NCI-H187 (cell line): ENCODE measurements around the gene CDK18.
A peak's percentile ranks its signal among the peaks of the same experiment; 100 is the strongest.

Source experiments
- DNase-seq, 2 experiments: peaks; one replicate each; lab custom pipeline; 2025; lab: John Stamatoyannopoulos, UW

CDK18 gene

DNA sequence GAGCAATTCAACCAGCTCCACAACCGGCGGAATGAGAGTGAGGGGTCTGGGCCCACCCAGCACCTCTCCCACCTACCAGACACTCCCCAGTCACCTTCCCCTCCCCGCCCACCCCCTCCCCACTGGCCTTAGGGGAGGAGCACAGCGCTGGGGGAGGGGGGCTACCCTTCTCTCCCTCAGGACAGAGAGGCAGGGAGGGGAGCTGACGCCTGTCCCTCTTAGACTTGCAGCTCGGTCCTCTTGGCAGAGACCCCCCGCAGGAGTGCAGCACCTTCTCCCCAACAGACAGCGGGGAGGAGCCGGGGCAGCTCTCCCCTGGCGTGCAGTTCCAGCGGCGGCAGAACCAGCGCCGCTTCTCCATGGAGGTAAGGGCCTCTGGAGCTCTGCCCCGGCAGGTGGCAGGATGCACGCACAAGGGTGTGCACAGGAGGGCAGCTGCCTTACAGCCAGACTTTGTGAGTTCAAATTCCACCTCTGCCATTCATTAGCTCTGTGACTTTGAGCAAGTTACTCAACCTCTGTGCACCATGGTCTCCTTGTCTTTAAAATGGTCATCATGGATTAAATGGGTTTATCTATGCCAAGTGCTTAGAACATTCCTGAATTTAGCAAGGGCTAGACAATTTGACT lies 18.9 kb downstream of the CDK18 start:
- DNase-seq, result no peak

DNA sequence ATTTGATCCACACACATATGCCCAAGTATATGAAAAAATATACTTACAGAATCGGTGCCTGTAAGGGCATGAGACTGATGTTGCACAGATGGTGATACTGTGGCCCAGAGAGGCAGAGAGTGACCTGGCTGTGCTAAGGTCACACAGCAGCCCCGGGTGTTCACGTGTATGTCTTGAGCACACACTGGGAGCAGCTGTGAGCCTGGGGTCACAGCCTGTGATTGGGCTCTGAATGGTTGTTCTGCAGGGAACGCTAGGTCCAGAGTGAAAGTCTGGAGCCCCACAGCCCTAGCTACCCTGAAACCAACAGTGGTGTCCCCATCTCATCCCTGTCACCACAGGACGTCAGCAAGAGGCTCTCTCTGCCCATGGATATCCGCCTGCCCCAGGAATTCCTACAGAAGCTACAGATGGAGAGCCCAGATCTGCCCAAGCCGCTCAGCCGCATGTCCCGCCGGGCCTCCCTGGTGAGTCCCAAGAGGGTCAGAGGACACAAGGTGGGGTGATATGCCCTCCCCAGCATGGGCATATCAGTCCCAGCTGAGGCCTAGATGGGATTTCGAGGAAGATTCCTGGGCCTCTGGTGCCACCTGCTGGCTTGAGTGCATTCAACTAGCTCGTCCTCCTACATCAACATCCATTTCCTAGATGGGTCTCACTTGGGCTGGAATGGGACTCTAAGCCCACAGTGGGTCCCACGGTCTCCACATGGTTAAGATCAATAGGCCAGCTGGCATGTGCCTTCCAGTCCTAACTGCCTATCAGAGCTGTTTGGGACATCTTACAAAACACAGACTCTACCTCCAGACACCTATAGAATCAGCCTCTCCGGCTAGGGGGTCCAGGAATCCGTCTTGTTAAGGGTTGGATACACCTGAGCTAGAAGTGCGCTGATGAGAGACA lies 19.7 kb downstream of the CDK18 start:
- DNase-seq, result peak; percentile 90 to 97

DNA sequence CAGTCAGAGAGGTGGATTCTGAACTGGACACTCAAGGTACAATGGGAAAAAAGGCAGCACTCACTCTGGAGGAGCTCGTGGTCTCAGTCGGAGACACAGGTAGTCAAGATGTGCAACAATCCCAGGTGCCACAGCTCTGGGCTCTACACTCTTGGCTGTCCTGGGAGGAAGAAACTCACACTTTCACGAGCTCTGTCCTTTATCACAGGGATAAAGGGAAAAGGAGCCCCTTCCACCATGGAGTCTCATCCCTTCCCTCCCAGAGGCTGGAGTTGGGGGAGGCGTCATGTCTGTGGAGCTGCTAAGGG lies 20.3 kb downstream of the CDK18 start:
- no peak for DNase-seq

DNA sequence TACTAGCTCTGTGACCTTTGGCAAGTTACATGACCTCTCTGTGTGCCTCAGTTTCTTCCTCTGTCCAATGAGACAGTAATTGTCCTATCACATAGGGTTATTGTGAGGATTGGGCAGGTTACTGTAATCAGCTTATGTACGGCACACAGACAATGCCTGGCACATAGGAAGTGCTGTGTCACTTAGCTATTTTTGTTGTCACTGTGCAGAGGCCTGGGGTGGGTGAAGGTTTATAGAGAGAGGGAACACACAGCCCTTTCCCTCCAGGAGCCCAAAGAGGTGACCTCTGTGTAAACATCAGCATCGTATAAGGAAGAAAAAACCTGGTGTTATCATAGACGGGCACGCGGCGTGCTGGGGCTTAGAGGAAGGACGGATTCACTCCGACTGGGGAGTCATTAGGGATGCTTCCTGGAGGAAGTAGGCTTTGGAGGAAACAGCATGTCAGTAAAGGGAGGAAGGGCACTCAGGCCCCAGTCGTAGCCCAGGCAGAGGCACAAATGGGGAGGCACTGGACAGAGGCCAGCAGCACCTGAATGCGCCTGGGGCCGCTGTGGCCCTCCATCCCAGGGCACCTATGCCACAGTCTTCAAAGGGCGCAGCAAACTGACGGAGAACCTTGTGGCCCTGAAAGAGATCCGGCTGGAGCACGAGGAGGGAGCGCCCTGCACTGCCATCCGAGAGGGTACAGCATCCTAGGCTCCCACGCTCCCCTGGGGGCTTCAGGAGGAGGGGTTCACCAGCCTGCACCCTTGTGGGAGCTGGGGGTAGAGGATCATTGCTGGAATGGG lies 21.2 kb downstream of the CDK18 start:
- DNase-seq, result no peak

DNA sequence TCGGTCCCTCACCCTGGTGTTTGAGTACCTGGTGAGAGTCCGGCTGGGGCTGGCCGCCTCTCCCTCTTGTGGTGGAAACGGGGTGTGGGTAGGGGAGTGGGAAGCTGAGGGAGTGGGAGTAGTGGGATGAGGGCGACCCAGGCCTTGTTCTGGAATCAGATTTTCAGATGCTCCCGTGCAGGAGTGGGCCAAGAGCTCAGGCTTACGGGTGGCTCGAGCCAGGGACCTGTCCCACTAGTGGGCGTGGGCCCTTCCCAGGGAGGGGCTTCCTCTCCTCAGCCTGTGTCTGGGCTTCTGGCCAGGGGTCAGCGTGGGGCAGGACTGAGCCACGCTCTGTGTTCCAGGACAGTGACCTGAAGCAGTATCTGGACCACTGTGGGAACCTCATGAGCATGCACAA lies 22.0 kb downstream of the CDK18 start:
- DNase-seq, result no peak

DNA sequence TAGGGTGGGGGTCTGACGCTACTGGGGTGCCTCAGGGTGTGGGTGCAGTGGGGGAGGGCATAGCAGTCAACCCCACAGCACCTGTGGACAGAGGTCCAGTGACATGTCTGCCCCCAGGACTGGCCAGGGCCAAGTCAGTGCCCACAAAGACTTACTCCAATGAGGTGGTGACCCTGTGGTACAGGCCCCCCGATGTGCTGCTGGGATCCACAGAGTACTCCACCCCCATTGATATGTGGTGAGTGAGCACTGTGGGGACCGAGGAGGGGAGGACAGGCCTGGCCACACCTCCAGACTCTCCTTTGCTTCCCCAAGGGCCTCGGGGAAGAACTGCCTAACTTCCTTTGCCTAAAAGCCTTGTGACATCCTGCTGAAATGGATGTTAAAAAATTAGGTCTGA lies 23.5 kb downstream of the CDK18 start:
- DNase-seq, result no peak

DNA sequence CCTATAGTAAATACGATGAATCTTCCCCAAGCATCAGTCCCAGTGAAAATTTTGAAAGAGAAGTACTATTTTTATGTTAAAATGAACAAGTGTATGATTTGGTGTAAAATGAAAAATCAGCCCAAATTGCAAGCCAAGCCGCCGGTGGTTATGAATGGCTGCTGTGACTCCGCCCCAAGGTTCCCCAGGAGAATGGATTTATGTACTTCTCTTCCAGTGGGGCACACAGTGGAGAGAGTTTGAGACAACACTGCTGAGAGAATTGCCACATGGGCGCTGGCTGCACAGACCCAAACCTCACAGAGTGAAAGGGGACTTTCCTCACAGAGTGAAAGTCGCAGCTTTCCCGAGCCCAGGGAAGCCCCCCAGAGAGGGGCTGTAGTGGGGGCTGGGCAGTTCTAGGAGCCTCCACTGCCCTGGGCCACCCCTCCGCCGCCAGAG lies 24.0 kb downstream of the CDK18 start:
- no peak for DNase-seq

DNA sequence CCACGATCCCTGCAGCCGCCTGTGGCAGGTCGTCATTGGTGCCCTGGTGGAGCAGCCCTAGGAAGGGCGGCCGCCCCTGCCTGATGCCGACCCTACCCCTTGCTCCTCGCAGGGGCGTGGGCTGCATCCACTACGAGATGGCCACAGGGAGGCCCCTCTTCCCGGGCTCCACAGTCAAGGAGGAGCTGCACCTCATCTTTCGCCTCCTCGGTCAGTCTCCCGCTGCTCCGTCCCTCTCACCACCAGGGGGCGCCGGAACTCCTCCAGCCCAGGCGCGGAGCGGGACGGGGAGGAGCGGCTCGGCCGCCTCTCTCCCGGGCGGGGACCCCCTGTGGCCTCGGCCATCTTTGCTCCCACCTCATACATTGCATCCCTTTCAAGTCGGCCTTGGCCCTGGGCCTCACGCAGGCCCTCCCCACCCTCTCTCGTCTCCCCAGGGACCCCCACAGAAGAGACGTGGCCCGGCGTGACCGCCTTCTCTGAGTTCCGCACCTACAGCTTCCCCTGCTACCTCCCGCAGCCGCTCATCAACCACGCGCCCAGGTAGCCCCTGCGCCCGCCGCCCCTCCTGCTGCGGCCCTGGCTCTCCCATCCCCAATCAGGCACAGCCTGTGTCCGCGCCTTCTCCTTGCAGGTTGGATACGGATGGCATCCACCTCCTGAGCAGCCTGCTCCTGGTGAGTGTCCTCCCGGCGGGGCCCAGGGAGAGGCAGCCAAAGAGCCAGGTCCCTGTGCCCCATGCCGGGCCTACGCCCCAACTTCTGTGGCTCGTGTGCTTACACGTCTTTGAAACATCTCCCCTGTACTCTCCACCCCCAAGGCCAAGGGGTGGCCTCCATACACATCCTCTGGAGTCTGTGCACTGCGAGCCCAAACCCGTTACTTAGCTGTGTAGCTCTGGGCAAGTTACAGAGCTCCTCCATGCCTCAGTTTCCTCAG lies 24.7 kb downstream of the CDK18 start:
- DNase-seq, result peak; percentile 73 to 89

DNA sequence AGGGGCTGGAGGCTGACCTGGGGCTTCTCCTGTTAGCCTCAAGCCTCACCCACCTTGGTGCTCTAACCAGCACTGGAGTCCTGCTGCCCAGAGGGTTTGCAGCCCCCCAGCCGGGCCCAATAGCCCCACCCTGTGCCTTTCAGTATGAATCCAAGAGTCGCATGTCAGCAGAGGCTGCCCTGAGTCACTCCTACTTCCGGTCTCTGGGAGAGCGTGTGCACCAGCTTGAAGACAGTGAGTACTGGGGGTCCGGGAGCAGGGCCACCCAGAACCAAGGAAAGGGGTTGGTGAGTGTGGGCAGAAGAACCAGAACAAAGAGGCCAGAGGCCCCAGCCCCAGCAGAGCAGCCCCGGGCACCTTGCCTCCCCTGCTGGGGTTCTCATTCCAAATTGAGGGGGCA lies 25.6 kb downstream of the CDK18 start:
- no peak for DNase-seq

DNA sequence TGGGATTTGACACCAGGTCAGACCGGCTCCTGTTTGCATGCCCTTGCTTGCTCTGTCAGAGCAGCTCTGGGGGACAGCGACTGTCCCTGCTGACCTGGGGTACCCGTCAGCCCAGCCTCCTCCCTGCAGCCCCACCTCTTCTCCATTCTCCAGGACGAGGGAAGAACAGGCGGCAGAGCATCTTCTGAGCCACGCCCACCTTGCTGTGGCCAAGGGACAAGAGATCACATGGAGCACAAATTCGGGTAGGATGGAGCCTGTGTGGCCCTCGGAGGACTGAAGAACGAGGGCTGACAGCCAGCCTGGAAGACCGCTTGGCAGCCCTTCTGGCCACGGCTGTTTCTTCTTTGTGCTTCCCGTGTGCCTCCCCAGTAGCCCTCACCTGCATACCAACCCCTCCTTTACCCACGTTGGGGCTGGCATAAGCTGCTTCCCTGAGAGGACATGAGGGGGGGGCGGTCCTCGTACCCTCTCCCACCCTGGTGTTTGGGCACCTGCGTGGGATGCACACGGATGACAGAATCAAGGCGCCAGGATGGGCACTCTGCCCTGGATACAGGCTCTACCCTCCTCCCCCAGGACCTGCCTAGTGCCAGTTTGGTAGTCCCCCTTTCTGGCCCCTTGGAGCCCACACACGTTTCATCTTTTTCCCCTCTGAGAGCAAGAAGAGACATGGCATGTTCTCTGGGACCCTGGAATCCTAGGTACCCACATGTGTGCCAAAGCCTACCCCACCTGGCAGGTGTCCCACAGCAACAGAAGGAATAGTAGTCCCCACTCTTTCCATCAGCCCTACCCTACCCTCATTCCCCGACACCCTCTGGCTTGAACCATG lies 26.9 kb downstream of the CDK18 start:
- DNase-seq, result no peak

DNA sequence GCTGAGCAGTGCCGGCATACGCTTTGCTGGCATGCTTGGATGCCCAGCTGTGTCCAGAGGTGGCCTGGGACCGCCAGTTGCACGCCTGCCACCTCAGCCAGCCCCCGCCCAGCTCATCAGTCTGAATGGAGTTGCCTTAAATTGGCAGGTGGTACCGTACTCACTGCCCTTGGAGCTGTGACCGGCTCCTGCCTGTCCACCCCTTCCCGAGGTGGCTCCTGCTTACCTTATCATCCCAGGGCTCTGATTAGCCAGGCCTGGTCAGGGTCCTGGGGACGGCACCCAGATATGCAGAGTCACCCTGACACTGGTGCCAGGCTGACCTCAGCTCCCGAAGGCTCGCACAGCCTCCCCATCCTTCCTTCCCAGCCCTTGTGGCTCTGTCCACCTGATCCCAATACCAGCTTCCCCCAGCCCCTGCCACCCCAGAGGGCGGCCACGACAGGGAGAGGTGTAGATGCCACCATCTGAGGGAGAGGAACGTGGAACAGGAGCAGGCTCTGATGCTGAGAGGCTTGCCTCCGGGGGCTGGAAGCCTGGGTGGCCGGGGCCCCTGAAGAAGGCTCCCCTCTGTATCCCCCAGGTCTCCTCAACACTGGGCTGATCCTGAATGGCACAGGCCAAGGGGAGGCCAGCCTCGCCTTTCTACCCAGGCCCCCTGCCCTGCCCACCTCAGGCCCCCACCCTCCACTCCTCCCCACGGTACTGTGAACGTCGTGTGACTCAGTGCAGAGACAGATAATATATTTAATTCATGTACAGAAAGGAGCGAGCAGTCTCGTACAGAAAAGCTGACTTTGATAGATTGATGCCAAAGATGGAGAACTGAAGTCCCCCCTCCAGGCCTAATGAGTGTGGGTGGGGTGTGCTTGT lies 27.8 kb downstream of the CDK18 start:
- no peak for DNase-seq

DNA sequence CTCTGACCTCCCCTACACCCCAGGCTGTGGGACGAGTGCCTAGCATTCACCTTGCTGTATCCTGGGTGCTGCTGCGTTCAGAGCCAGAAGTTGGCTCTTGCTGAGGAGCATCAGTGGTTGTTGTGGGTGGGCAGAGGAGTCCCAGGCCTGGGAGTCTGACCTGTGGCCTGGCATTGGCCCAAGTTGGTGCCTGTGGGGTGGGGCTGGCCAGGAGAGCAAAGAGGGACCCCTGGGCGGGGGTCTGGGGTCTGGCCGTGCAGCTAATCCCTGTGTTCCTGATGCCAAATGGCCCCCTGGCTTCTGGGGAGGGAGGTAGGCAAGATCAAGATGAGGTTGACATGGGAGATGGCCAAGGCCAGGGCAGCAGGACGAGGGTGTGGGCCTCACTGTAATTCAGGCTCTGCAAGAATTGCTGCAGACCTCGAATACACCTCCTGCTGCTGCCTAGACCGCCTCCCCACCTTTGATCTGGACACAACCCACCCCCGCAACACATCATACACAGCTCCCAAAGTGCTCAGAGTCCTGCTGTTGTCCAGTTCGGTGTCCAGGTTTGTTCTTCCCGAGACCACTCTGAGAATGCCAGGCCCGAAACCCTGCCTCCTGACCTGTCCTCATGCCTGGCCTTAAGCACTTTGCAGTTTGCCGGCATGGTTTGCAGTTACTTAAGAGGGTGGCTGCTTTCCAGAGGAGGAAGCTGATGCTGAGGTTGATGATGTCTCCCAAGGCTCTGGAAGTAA lies 28.7 kb downstream of the CDK18 start:
- no peak for DNase-seq

DNA sequence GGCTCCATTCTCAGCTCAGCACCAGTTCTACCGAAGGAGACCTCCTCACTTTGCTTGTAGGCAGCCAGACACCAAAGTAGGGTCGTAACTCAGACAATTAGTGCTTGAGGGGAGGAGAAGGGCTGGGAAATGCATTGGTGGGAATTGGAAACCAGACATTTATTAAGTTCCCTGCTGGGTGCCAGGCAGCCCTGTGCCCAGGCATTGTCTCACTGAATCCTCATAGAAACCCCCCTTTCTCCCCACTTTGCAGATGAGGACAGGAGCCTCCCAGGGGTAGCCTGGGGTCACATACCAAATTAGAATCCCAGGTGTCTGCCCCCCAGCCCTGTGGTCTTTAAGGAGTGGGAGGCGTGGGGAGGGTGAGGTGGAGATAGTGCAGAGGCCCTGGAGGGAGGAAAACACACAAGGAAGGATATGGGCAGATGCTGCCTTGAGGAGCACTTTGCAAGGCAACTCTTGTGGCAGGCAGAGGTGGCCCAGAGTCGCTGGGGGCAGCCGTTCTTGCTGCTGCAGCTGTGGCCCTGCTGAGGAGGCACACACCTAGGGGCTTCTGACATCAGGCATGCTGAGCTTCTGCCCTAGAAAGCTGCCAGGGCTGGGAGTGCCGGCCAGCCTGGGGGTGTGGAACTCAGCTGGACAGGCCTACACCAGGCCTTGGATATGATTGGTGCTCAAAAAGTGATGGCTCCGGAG lies 29.4 kb downstream of the CDK18 start:
- DNase-seq, result no peak

DNA sequence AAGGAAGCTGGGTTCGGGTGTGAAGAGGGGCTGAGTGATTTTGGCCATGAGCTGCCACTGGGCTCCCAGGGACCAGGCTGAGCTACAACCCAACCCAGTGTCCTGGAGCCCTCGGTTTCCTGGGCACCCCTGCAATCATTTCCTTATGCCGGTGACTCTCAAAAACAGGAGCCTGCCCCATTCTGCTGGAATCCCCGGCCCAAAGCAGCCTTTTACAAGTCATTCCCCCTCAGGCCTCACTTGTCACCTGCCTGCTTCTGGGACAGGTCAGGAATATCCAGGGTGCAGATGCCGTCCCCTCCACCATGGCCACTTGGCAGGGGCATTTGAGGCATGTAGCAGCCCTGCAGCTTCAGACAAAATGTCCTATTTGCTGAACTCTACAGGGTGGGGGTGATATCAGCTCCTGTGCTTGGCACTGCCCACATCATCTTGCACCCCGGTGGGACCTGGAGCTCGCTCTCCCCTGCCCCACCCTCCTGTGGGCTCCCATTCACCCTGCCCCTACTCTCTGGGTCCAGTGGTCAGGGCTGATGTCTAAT lies 30.0 kb downstream of the CDK18 start:
- DNase-seq, result no peak

DNA sequence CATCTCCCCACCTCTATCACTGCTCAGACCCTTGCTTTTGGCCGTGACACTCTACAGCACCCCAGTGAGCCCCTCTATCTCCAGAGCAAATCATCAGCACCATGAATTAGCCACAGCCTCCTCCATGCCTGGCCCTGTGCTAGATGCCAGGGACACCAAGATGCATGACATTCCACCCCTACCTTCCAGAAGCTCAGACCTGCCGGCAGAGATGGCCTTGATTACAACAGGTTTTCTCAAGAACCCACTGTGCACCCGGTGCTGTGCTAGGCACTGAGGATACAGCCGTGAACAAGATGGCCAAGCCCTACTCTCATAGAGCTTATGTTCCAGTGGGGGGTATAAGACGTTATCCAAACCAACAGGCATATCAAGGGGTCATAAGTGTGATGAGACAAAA lies 30.6 kb downstream of the CDK18 start:
- no peak for DNase-seq

DNA sequence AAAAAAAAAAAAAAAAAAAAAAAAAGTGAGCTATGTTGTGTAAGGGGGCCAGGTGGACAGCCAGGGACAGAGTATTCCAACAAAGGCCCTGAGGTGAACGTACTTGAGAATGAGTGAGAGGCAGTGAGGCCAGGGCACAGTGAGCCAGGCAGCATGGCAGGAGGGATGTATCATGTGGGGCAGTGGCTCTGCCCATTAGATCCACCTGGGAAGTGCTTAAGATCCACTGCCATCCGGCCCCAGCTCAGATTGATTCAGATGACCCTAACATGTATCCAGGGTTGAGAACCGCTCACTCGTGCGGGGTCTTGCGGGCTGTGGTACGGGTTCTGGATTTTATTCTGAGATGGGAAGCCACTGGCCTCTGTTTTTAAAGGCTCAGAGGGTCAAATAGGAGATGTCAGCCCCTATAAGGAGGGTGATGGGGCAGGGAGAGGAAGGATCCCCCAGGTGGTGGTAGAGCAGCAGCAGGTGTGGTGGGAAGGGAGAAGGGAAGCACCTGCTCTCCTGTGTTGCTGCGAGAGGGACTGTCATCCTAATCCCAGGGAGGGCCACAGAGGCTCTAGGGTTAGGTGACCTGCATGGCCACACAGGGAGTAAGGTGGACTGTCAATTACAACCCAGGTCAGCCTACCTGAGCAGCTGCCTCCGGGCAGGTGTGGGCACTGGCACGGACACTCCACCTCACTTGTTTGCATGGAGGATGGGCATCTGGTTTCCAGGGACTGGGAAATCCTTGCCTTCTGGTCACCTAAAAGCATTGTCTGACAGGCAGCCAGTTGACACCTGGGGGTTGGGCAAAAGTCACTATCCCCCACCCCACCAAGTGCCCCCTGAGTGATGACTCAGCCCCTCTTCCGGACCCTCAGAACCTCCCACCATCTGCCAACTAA lies 31.6 kb downstream of the CDK18 start:
- DNase-seq, result no peak

DNA sequence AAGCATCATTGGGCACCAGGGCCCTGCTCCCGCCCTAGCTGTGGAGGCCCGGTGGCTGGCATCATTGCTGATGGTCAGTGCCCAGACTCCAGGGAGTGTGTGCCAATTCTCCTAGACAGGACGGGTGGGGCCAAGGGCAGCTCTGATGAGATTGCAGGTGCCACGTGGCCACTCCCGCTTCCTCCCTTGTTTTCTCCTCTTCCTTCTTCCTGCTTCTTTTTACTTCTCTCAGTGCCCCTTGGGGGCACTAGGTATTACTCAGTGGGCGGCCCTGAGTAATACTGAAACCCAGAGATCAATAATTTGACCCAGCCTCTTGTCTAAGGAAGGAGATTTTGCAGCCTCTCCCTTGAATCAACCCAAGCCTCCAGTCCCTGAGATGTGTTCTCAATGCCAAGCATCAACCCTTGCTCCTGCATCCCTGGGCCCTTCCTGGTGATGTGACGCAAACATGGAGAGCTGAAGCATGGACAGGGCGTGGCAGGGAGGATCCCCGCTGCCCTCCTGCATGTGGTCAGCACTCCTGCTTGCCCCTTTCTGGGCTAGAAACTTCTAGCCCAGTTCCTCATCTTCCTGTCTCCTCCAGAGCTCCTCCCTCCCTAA lies 32.4 kb downstream of the CDK18 start:
- DNase-seq, result no peak
